Measurements from ENCODE around the gene NR4A3. TPM values are rescaled to one million over a fixed set of nuclear protein-coding genes. Genes with fewer than 3 reads are reported as not detected.

NR4A3 gene
- total and polyA plus RNA-seq, 2 experiments from 2014 or later: 0.10 to 0.17 TPM

DNA sequence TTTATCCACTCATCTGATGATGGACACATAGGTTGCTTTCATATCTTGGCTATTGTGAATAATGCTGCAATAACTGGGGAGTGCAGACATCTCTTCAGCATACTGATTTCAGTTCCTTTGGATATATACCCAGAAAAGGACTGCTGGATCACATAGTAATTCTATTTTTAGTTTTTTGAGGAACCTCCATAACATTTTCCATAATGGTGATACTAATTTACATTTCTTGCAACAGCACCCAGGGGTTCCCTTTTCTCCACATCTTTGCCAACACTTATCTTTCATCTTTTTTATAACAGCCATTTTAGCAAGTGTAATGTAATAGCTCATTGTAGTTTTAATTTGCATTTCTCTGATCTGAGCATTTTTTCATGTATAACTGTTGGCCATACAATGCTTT lies 34.1 kb upstream of the NR4A3 start (continued):
- TF ChIP-seq ZNF462 (CRISPR knock-in tag; IDR thresholded peaks at IDR 0.05) (no peak), EZH2 (IDR thresholded peaks at IDR 0.05; ENCODE audit: low read depth, unreplicated experiment) (no peak), CREB1 (CRISPR knock-in tag; IDR thresholded peaks at IDR 0.05; ENCODE audit: low read depth) (no peak)

DNA sequence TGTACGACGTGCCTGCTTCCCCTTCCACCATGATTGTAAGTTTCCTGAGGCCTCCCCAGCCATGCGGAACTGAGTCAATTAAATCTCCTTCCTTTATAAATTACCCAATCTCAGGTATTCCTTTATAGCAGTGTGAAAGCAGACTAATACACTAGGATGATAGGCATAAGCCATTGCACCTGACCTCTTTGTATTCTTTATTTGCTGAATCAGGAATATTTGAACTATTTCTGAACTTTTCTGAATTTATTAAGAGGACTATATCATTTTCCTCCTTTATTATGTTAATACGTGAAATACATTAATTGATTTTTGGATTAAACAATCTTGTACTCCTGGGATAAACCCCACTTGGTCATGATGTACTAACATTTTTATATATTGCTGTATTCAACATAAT lies 28.2 kb upstream of the NR4A3 start:
- H3K27ac ChIP-seq (ENCODE audit: low read depth): no peak overlapping the region
- Mint-ChIP-seq H3K4me1 (peaks cover 2% of the 10 kb centered on the region; the same call in 1 of the 3 replicates), H3K27ac (no peak overlapping the region), H3K36me3 (ENCODE audit: low read depth) (no peaks in the 10 kb centered on the region), H3K4me3 (no peak overlapping the region), H3K27me3 (ENCODE audit: insufficient read depth, low read depth, poor library complexity) (no peaks in the 10 kb centered on the region), H3K9me3 (no peaks in the 10 kb centered on the region)
- H3K27me3 ChIP-seq (ENCODE audit: insufficient read depth): no peaks in the 10 kb centered on the region
- no peaks in the 10 kb centered on the region for H4K20me1 ChIP-seq (replicated peaks; ENCODE audit: insufficient read depth)
- H2AFZ ChIP-seq: no peak overlapping the region
- no peaks in the 10 kb centered on the region for H3K36me3 ChIP-seq (ENCODE audit: insufficient read depth)
- no peak overlapping the region for H3K4me2 ChIP-seq
- ATAC-seq (no peak), DNase-seq (ENCODE audit: low spot score) (no peak)
- no peaks in the 10 kb centered on the region for H3K79me2 ChIP-seq (replicated peaks; ENCODE audit: insufficient read depth)
- H3K4me3 ChIP-seq: no peak overlapping the region
- no peaks in the 10 kb centered on the region for H3K9me2 ChIP-seq (ENCODE audit: insufficient read depth)
- no peaks in the 10 kb centered on the region for H3K4me1 ChIP-seq (ENCODE audit: insufficient read depth)
- no peaks in the 10 kb centered on the region for H3F3A ChIP-seq (replicated peaks; ENCODE audit: low read depth)
- TF ChIP-seq, protein P1, sequence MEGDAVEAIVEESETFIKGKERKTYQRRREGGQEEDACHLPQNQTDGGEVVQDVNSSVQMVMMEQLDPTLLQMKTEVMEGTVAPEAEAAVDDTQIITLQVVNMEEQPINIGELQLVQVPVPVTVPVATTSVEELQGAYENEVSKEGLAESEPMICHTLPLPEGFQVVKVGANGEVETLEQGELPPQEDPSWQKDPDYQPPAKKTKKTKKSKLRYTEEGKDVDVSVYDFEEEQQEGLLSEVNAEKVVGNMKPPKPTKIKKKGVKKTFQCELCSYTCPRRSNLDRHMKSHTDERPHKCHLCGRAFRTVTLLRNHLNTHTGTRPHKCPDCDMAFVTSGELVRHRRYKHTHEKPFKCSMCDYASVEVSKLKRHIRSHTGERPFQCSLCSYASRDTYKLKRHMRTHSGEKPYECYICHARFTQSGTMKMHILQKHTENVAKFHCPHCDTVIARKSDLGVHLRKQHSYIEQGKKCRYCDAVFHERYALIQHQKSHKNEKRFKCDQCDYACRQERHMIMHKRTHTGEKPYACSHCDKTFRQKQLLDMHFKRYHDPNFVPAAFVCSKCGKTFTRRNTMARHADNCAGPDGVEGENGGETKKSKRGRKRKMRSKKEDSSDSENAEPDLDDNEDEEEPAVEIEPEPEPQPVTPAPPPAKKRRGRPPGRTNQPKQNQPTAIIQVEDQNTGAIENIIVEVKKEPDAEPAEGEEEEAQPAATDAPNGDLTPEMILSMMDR (conservative IDR thresholded peaks at IDR 0.05; ENCODE audit: low read depth in 2 of 2): no peak
- TF ChIP-seq EZH2 (IDR thresholded peaks at IDR 0.05; ENCODE audit: low read depth, unreplicated experiment): no peak
- TF ChIP-seq NANOG (IDR thresholded peaks at IDR 0.05; ENCODE audit: borderline replicate concordance): no peak
- no peak for TF ChIP-seq ZNF114 (CRISPR knock-in tag; IDR thresholded peaks at IDR 0.05)
- no peak for TF ChIP-seq ZNF331 (CRISPR knock-in tag; IDR thresholded peaks at IDR 0.05; ENCODE audit: low read depth)
- no peak for TF ChIP-seq ZNF462 (CRISPR knock-in tag; IDR thresholded peaks at IDR 0.05)

Measured in GM23338 (cell line).